ENCODE data around the gene ZNF341.

DNA sequence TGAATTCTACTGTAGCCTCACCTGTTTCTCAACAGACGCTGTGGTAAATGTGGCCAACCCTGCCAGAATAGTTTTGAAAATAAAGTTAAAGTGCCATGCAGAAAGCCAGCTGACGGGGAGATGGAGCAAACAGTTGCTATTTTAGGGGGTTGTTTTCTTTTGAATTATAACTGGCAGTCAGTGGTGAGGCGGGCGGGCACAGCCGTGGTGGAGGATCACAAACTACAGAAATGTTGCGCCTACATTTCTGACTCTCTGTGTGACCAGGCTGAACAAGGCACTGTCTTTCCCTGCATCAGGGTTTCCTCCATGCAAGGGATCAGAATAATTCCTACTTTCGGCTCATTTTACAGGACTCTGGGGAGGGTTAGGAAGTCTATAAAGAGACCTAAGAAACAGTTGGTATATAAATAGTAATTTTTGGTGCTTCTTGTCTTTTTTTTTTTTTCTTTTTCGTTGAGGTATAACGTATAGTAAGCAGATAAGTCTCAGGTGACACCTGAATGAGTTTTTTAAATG, 96.6 kb downstream of the ZNF341 start:
- TF ChIP-seq CTCF (IDR thresholded peaks at IDR 0.05 in 2 of 3, conservative IDR thresholded peaks at IDR 0.05 in 1 of 3; ENCODE audit: insufficient read depth in 2 of 3, low read depth in 1 of 3, low read length in 3 of 3) (no peak), CEBPB (tag; IDR thresholded peaks at IDR 0.05) (no peak), ZNF444 (CRISPR knock-in tag; IDR thresholded peaks at IDR 0.05) (no peak), ELF1 (tag; IDR thresholded peaks at IDR 0.05) (no peak), NCOA6 (IDR thresholded peaks at IDR 0.05) (no peak)
- TF ChIP-seq, protein P1, sequence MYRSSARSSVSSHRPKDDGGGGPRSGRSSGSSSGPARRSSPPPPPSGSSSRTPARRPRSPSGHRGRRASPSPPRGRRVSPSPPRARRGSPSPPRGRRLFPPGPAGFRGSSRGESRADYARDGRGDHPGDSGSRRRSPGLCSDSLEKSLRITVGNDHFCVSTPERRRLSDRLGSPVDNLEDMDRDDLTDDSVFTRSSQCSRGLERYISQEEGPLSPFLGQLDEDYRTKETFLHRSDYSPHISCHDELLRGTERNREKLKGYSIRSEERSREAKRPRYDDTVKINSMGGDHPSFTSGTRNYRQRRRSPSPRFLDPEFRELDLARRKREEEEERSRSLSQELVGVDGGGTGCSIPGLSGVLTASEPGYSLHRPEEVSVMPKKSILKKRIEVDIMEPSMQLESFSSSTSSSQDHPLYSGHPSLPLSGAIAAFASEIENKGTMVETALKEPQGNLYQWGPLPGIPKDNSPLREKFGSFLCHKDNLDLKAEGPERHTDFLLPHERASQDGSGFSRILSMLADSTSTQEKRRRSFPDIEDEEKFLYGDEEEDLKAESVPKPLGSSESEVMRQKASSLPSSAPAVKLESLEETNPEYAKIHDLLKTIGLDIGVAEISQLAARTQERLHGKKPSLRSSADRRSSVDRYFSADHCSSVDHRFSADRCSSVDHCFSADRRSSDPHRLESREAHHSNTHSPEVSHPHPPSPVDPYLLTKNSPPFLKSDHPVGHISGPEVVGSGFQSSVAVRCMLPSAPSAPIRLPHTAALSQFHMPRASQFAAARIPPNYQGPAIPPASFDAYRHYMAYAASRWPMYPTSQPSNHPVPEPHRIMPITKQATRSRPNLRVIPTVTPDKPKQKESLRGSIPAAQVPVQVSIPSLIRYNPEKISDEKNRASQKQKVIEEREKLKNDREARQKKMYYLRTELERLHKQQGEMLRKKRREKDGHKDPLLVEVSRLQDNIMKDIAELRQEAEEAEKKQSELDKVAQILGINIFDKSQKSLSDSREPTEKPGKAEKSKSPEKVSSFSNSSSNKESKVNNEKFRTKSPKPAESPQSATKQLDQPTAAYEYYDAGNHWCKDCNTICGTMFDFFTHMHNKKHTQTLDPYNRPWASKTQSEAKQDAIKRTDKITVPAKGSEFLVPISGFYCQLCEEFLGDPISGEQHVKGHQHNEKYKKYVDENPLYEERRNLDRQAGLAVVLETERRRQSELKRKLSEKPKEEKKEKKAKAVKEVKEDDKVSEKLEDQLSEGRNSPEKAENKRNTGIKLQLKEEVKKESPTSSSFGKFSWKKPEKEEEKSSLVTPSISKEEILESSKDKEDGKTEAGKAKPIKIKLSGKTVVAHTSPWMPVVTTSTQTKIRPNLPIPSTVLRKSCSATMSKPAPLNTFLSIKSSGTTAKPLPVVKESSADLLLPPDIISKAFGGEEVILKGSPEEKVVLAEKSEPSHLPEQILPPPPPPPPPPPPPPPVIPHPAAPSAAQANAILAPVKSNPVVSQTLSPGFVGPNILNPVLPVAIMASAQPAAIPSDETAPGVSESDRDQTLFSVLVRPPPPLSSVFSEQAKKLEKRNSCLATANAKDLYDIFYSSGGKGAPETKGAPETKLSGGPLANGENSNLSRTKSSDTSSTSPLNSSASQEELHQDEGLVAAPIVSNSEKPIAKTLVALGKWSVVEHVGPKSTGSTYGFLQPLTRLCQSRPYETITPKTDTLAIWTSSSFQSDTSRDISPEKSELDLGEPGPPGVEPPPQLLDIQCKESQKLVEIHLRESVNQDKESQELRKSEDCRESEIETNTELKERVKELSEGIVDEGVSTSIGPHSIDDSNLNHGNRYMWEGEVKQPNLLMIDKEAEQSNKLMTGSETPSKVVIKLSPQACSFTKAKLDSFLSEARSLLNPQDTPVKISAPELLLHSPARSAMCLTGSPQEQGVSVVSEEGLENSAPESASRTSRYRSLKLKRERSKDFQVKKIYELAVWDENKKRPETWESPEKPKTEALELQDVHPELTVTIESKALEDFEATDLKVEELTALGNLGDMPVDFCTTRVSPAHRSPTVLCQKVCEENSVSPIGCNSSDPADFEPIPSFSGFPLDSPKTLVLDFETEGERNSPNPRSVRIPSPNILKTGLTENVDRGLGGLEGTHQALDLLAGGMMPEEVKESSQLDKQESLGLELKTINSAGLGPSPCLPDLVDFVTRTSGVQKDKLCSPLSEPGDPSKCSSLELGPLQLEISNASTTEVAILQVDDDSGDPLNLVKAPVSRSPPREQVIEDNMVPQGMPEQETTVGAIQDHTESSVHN (IDR thresholded peaks at IDR 0.05; ENCODE audit: borderline replicate concordance in 1 of 2, low read depth in 1 of 2) = no peak
- TF ChIP-seq, protein P2, sequence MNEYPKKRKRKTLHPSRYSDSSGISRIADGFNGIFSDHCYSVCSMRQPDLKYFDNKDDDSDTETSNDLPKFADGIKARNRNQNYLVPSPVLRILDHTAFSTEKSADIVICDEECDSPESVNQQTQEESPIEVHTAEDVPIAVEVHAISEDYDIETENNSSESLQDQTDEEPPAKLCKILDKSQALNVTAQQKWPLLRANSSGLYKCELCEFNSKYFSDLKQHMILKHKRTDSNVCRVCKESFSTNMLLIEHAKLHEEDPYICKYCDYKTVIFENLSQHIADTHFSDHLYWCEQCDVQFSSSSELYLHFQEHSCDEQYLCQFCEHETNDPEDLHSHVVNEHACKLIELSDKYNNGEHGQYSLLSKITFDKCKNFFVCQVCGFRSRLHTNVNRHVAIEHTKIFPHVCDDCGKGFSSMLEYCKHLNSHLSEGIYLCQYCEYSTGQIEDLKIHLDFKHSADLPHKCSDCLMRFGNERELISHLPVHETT (CRISPR knock-in tag; conservative IDR thresholded peaks at IDR 0.05 in 1 of 2, IDR thresholded peaks at IDR 0.05 in 1 of 2) = no peak

Measured in K562 (cell line).